ACC112 (cell line): ENCODE data around the gene HBM.
A peak's percentile ranks its signal among the peaks of the same experiment; 100 is the strongest.
"Not testable (repeated sequence)": the region's sequence is repeated elsewhere in the genome, so short reads cannot be mapped to it uniquely, and the experiment has no call there.

Experiments used
- H2AFZ ChIP-seq: fragments of 200-600 bp; sonication (generic); one replicate; pipeline ENCODE4 v1.6.0; 2017; ENCODE audit warnings: antibody characterized with exemption, low read length; ENCODE audit not compliant: unreplicated experiment
- H3K27ac ChIP-seq: fragments of 200-600 bp; sonication (generic); 2 replicates; pipeline ENCODE4 v1.5.1; 2014; ENCODE audit warnings: low read depth, mild to moderate bottlenecking, antibody characterized with exemption, low read length, moderate library complexity
- H3K27me3 ChIP-seq: fragments of 200-600 bp; sonication (generic); 2 replicates; pipeline ENCODE4 v1.6.1; 2014; ENCODE audit warnings: mild to moderate bottlenecking, antibody characterized with exemption, low read length, moderate library complexity, mixed read lengths; ENCODE audit not compliant: insufficient read depth
- H3K36me3 ChIP-seq: fragments of 200-600 bp; sonication (generic); 2 replicates; pipeline ENCODE4 v1.6.1; 2016; ENCODE audit warnings: mild to moderate bottlenecking, antibody characterized with exemption, low read length, moderate library complexity, mixed read lengths; ENCODE audit not compliant: insufficient read depth
- H3K4me1 ChIP-seq: fragments of 200-600 bp; sonication (generic); one replicate; pipeline ENCODE4 v1.6.1; 2016; ENCODE audit warnings: low read length, mixed read lengths; ENCODE audit not compliant: insufficient read depth, unreplicated experiment, control insufficient read depth
- H3K4me3 ChIP-seq: fragments of 200-600 bp; sonication (generic); 2 replicates; pipeline ENCODE4 v1.5.1; 2014; ENCODE audit warnings: mild to moderate bottlenecking, low read depth, low read length
- H3K79me2 ChIP-seq: fragments of 200-600 bp; sonication (generic); one replicate; pipeline ENCODE4 v1.6.0; 2016; ENCODE audit warnings: low read length; ENCODE audit not compliant: control insufficient read depth, unreplicated experiment, insufficient read depth

Gene HBM

DNA sequence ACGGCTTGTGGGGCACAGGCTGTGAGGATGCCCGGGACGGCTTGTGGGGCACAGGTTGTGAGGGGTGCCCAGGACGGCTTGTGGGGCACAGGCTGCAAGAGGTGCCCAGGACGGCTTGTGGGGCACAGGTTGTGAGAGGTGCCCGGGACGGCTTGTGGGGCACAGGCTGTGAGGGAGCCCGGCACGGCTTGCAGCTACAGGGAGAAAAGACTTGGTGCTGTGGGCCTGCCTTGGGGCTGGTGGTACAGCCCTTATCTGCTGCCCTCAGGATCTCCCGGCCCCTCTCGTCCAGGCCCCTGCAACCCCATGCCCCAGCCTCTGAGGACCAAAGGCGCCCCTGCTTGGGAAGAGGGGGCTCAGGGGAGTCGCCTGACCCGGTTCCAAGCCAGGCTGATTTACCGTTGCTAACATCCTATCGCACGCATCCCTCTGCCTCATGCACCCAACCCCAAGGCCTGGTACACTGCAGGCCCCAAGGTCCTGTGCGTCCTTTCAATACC, 5.0 kb upstream of the HBM start:
- H3K27me3 ChIP-seq: peaks cover 24% of the 10 kb centered on the region
- H3K4me3 ChIP-seq: no peak overlapping the region
- no peaks in the 10 kb centered on the region for H3K4me1 ChIP-seq
- H3K27ac ChIP-seq: no peak overlapping the region
- no peaks in the 10 kb centered on the region for H3K36me3 ChIP-seq
- H3K79me2 ChIP-seq: no peaks in the 10 kb centered on the region
- no peak overlapping the region for H2AFZ ChIP-seq

DNA sequence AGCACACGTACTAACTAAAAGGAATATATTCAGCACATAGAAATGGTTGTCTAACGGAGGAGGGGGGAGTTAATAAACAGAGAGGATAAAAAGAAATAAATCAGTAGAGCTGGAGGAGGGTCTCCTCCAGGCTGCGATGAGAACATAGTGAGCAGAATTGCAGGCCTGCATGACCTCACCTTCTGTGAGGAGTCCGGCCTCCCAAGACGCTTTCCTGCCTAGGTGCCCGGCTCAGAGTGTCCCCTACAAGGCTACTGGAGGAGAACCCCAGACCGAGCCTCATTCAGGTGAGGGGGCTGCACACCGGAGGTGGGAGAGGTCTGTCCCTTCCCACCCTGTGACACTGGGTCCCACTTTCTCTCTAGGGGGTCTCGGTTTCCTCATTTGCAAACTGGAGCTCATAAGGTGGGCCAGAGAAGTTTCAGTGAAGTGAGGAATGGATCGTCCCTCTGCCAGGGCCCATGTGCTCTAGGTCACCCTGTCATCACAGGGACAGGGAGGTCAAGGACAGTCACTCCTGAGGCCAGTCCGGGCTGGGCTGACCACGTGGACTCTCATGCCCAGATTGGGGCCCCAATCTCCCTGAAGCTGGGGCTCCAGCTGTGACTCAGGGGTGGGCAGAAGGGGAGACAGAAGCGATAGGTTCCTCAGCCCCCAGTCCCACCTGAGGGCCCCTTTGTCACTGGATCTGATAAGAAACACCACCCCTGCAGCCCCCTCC, 3.3 kb upstream of the HBM start:
- no peak overlapping the region for H3K4me3 ChIP-seq
- H3K79me2 ChIP-seq: no peaks in the 10 kb centered on the region
- H3K27me3 ChIP-seq: peaks cover 34% of the 10 kb centered on the region
- no peak overlapping the region for H3K27ac ChIP-seq
- H2AFZ ChIP-seq: no peak overlapping the region
- no peaks in the 10 kb centered on the region for H3K36me3 ChIP-seq
- no peaks in the 10 kb centered on the region for H3K4me1 ChIP-seq

DNA sequence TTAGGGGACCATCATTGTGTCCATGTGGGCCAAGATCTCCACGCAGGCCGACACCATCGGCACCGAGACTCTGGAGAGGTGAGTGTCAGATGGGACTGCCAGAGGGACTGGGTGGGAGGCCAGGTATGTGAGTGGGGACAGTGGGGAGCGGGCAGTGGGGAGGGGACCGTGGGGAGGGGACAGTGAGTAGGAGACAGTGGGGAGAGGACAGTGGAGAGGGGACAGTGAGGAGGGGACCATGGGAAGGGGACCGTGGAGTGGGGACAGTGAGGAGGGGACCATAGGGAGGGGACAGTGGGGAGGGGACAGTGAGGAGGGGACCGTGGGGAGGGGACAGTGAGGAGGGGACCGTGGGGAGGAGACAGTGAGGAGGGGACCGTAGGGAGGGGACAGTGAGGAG, 2.6 kb upstream of the HBM start:
- H3K27me3 ChIP-seq: peaks cover 41% of the 10 kb centered on the region
- H3K36me3 ChIP-seq, H3K27ac ChIP-seq, H3K79me2 ChIP-seq, H3K4me3 ChIP-seq, H3K4me1 ChIP-seq, H2AFZ ChIP-seq: not testable (repeated sequence)

DNA sequence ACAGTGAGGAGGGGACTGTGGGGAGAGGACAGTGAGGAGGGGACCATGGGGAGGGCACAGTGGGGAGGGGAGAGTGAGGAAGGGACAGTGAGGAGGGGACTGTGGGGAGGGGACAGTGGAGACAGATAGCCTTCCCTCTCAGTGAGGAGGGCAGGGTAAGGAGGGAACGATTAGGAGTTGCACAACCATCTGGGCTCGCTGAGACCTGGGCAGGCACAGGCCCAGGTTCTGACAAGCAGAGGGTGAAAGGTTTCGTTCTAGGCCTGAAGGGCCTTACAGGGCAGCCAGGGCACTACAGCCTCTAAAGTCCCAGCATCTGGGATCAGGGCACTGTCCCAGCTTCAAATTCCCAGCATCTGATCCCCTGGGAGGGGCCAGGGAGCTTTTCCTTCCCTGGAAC, 2.1 kb upstream of the HBM start:
- H3K79me2 ChIP-seq, H2AFZ ChIP-seq, H3K4me3 ChIP-seq, H3K4me1 ChIP-seq, H3K36me3 ChIP-seq, H3K27ac ChIP-seq: not testable (repeated sequence)
- peaks cover 43% of the 10 kb centered on the region for H3K27me3 ChIP-seq

DNA sequence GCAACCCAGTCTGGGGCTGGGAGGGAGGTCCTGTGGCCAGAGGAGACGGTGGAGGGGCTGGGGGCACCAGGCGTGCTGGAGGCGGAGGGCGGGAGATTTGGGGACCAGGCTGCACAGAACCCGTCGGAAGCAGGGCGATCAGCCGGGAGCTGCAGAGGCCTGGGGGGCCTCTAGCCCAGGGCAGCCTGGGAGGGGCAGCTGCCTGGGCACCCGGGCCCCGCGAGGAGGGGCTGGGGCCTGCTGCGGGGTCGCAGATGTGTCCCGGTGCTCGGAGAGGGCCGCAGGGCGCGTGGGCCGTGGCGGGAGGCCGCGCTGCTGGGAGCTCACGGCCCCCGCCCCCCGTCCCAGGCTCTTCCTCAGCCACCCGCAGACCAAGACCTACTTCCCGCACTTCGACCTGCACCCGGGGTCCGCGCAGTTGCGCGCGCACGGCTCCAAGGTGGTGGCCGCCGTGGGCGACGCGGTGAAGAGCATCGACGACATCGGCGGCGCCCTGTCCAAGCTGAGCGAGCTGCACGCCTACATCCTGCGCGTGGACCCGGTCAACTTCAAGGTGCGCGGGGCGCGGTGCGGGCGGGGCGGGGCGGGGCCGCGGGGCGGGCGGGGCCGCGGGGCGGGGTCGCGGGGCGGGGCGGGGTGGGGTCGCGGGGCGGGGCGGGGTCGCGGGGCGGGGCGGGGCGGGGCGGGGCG, 1.5 kb upstream of the HBM start:
- H3K4me1 ChIP-seq, H3K79me2 ChIP-seq, H2AFZ ChIP-seq, H3K4me3 ChIP-seq, H3K36me3 ChIP-seq, H3K27ac ChIP-seq: not testable (repeated sequence)
- H3K27me3 ChIP-seq: peaks cover 45% of the 10 kb centered on the region

DNA sequence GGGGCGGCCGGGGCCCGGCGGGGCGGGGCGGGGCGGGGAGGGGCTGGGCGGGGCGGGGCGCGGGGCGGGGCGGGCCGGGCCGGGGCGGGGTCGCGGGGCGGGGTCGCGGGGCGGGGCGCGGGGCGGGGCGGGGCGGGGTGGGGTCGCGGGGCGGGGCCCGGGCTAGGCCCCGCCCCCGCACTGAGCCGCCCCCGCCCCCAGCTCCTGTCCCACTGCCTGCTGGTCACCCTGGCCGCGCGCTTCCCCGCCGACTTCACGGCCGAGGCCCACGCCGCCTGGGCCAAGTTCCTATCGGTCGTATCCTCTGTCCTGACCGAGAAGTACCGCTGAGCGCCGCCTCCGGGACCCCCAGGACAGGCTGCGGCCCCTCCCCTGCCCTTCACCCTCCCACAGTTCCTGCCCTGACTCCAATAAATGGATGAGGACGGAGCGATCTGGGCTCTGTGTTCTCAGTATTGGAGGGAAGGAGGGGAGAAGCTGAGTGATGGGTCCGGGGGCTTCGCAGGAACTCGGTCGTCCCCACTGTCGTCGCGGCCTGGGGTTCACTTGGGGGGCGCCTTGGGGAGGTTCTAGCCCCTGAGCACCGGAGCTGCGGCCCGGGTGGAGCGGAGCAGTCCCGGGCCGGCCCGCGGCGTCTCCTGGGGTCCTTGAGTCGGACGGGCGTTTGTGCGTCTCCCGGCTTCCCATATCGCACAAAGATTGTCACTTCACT, 795 bp upstream of the HBM start:
- H3K27me3 ChIP-seq: peaks cover 45% of the 10 kb centered on the region
- no peak overlapping the region for H2AFZ ChIP-seq
- H3K36me3 ChIP-seq: no peaks in the 10 kb centered on the region
- no peaks in the 10 kb centered on the region for H3K4me1 ChIP-seq
- no peak overlapping the region for H3K27ac ChIP-seq
- no peaks in the 10 kb centered on the region for H3K79me2 ChIP-seq
- H3K4me3 ChIP-seq: peak overlapping the region; percentile 3; the same call in 1 of the 2 replicates

DNA sequence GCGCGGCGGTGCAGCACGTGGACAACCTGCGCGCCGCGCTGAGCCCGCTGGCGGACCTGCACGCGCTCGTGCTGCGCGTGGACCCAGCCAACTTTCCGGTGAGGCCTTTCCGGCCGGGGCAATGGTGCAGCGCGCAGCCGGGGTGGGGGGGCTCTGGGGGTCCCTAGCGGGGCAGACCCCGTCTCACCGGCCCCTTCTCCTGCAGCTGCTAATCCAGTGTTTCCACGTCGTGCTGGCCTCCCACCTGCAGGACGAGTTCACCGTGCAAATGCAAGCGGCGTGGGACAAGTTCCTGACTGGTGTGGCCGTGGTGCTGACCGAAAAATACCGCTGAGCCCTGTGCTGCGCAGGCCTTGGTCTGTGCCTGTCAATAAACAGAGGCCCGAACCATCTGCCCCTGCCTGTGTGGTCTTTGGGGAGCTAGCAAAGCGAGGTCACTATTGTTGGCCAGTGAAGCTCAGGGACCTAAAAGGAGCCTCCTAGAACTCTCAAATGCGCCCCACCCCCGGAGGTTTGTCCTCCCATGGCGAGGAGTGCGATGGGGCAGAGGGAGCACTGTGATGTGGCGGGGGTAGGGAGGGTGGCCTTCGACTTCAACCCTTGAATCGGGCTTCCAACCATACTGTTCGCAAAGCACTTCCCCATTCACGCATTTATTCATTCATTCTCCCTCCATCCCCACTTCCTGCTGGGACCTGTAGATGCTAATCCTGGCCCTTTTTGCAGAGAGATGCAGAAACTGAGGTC, 770 bp downstream of the HBM start:
- Histone ChIP-seq H3K36me3 (no peaks in the 10 kb centered on the region), H3K4me3 (no peak overlapping the region), H2AFZ (no peak overlapping the region), H3K27ac (no peak overlapping the region), H3K79me2 (no peaks in the 10 kb centered on the region), H3K4me1 (no peaks in the 10 kb centered on the region), H3K27me3 (peaks cover 47% of the 10 kb centered on the region)

DNA sequence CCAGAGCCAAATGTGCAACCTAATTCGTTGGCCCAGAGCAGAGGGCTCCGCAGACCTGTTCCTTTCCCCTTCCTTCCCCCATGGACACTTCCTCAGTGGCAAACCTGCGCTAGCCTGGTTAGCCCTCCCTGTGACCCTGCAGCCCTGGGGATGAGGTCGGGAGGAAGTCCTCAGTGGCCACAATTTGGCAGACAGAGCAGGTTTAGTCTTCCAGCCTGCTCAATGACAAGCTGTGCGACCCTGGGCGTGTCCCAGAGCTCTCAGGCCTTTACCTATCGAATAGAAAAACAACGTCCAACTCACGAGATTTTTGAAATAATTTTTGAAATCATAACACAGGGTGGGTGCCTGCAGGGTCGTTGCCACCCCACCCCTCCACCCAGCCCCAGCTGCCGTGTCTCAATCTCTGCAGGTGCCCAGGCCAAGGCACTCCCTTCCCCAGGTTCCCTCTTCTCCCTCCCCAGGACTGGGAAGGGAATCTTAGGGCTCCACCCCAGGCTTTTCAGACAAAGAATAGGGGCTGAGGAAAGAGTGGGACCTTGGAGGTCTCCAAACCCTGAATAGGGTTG, 1.4 kb downstream of the HBM start:
- Histone ChIP-seq H3K4me3 (no peak overlapping the region), H3K27ac (no peak overlapping the region), H3K79me2 (no peaks in the 10 kb centered on the region), H3K4me1 (no peaks in the 10 kb centered on the region), H3K27me3 (peaks cover 51% of the 10 kb centered on the region), H3K36me3 (no peaks in the 10 kb centered on the region), H2AFZ (no peak overlapping the region)

DNA sequence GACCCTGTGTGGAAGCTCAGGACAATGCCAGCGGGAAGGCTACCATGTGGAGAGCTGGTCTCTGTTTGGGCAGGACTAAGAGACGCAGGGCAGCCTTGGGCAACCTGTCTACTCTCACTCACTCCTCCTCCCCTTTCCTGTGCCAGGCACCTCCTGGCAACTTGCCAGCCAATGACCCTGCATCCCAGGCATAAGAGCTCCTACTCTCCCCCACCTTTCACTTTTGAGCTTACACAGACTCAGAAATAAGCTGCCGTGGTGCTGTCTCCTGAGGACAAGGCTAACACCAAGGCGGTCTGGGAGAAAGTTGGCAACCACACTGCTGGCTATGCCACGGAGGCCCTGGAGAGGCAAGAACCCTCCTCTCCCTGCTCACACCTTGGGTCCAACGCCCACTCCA, 2.6 kb downstream of the HBM start:
- no peaks in the 10 kb centered on the region for H3K36me3 ChIP-seq
- H3K4me3 ChIP-seq: no peak overlapping the region
- H3K4me1 ChIP-seq: no peaks in the 10 kb centered on the region
- no peak overlapping the region for H3K27ac ChIP-seq
- no peak overlapping the region for H2AFZ ChIP-seq
- peaks cover 54% of the 10 kb centered on the region for H3K27me3 ChIP-seq
- H3K79me2 ChIP-seq: no peaks in the 10 kb centered on the region

DNA sequence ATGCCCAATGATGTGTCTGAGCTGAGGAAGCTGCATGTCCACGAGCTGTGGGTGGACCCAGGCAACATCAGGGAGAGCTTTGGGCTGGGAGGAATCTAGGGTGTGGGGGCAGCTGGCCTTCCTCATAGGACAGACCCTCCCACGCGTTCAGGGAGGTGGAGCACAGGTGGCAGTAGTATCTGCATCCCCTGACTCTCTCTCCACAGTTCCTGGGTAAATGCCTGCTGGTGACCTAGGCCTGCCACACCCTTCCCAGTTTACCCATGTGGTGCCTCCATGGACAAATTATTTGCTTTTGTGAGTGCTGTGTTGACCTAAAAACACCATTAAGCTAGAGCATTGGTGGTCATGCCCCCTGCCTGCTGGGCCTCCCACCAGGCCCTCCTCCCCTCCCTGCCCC, 3.2 kb downstream of the HBM start:
- Histone ChIP-seq H3K4me3 (no peak overlapping the region), H3K4me1 (no peaks in the 10 kb centered on the region)

More for the DNA sequence above, 3.2 kb downstream of the HBM start:
- Histone ChIP-seq H3K27ac (no peak overlapping the region), H3K36me3 (no peaks in the 10 kb centered on the region), H3K79me2 (no peaks in the 10 kb centered on the region), H3K27me3 (peaks cover 56% of the 10 kb centered on the region), H2AFZ (no peak overlapping the region)
